Spleen (tissue), 11 donors: ENCODE measurements around the gene TTC39A. TPM values are rescaled to one million over a fixed set of nuclear protein-coding genes. Genes with fewer than 3 reads are reported as not detected.

Source experiments
- DNase-seq: peaks from one replicate; pipeline ENCODE4 v3.0.0-alpha.2; 2020
- H3K27ac ChIP-seq, 8 donors: fragments of 200-600 bp; sonication (generic) in 7 of 8; 1 replicate in 4 of 8; 2 replicates in 4 of 8; pipeline versions ENCODE4 v1.5.0 to v1.8.0; 2016 to 2021; ENCODE audit warnings: inconsistent platforms in 4 of 8, mild to moderate bottlenecking in 4 of 8, moderate library complexity in 1 of 8
- H3K27me3 ChIP-seq, 7 donors: fragments of 200-600 bp; sonication (generic) in 6 of 7; replicated peaks in 1 of 7; 1 replicate in 4 of 7; 2 replicates in 3 of 7; pipeline versions ENCODE4 v1.5.0 to v1.8.0; 2016 to 2021; ENCODE audit warnings: inconsistent platforms in 3 of 7, mild to moderate bottlenecking in 1 of 7
- H3K36me3 ChIP-seq, 6 donors: fragments of 200-600 bp; sonication (generic) in 5 of 6; 1 replicate in 4 of 6; 2 replicates in 2 of 6; pipeline versions ENCODE4 v1.5.0 to v1.8.0; 2016 to 2021; ENCODE audit warnings: inconsistent platforms in 2 of 6
- H3K4me1 ChIP-seq, 6 donors: fragments of 200-600 bp; sonication (generic) in 5 of 6; 1 replicate in 3 of 6; 2 replicates in 3 of 6; pipeline versions ENCODE4 v1.5.0 to v1.8.0; 2016 to 2021; ENCODE audit warnings: inconsistent platforms in 3 of 6
- H3K4me3 ChIP-seq, 8 donors: fragments of 200-600 bp; sonication (generic) in 7 of 8; 1 replicate in 4 of 8; 2 replicates in 4 of 8; pipeline versions ENCODE4 v1.5.0 to v1.8.0; 2016 to 2021; ENCODE audit warnings: inconsistent platforms in 4 of 8, mild to moderate bottlenecking in 4 of 8, moderate library complexity in 2 of 8
- H3K9me3 ChIP-seq, 8 donors: fragments of 200-600 bp; sonication (generic) in 7 of 8; 1 replicate in 4 of 8; 2 replicates in 4 of 8; pipeline versions ENCODE4 v1.5.0 to v1.8.0; 2016 to 2021; ENCODE audit warnings: inconsistent platforms in 4 of 8
- POLR2A ChIP-seq, 3 donors: fragments of 450-650 bp; IDR thresholded peaks; one replicate each; pipeline ENCODE4 v1.5.1; 2017; ENCODE audit warnings: antibody characterized with exemption in 3 of 3, mild to moderate bottlenecking in 1 of 3
- POLR2AphosphoS5 ChIP-seq, 3 donors: sonication (generic); formaldehyde crosslinking; IDR thresholded peaks; one replicate each; pipeline ENCODE4 v1.5.1; 2017; ENCODE audit warnings: antibody characterized with exemption in 3 of 3
- WGBS, 5 donors: extraction: QIAGEN DNeasy Blood & Tissue Kit in 3 of 5; methylation state at CpG; one replicate each; pipeline versions ENCODE4 v1.1.5 to v1.1.7; 2013 to 2018; 5-methylcytosine and 5-hydroxymethylcytosine counted together
- intact Hi-C: fragments of 100-400 bp; cut with DNase I; formaldehyde crosslinking; loops from one replicate; pipeline ENCODE4 v1.15.0; 2023; ENCODE audit warnings: low total_unique reads
- polyA plus RNA-seq, 3 donors: library from polyadenylated mRNA; stranded (reverse); fragments of 200-250 nt; gene quantifications; one replicate each; pipeline ENCODE4 v1.2.1, GENCODE V29; 2013
- total RNA-seq, 7 donors: library from RNA; depleted of rRNA in 3 of 7; stranded (reverse); fragments of >200 nt in 3 of 7; fragmentation: NEBNext Ultra II Directional in 4 of 7; extraction: Animal tissue kit (Norgen Biotek cat#: 25700) in 4 of 7; gene quantifications; one replicate each; pipeline versions ENCODE4 v1.1.0 to v1.2.1, GENCODE V29; 2016 to 2021
- TF ChIP-seq, protein P1 (sequence below), 11 experiments: fragments of 200-600 bp in 7 of 11; fragments of 450-650 bp in 4 of 11; sonication (generic) in 4 of 11; IDR thresholded peaks in 8 of 11; conservative IDR thresholded peaks in 3 of 11; 1 replicate in 7 of 11; 2 replicates in 4 of 11; pipeline versions ENCODE4 v1.4.0 to v1.8.0; 2016 to 2021; ENCODE audit warnings: antibody characterized with exemption in 11 of 11, inconsistent platforms in 4 of 11, mild to moderate bottlenecking in 1 of 11
- donor health status: healthy with polysubstance abuse.
- donor health status: DM: no; HTN: no; CAD: no; lungs with moderate emphysema.
- donor health status: DM: no; HTN: no; CAD: no.
- donor health status: Bipolar disorder and iron deficiency.
- donor health status: healthy.
- donor health status: DM: no; HTN: no; CAD: no.
- donor health status: DM: yes; HTN: yes; CAD: no.

Gene TTC39A
- total and polyA plus RNA-seq, 10 donors: 0.24 to 2.4 (median 0.70) TPM; not detected in 1

DNA sequence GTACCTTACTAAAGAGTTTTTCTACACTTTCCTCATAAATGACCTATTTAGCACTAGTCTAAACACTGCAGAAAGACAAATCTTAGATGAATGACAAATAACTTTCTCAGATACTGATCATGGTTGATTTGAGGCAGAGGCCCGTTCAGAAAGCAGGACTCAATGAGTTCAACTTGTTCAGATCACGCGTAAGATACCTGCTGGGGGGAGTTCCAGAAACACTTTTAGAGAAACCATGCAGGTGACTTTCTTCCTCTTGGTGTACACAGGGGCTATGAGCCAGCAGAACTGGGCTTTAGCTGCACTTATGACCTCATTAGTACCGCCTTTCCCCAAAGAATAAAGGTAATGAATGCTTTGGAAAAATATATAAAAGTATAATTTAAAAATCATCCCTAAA lies 38.8 kb upstream of the TTC39A start:
- 91 to 95% (median 93%) methylated on average over 4 of the region's 4 CpGs for WGBS, 5 donors
- peaks cover 4 to 100% (median 52%) of the 10 kb centered on the region in 6 donors for H3K36me3 ChIP-seq
- no peaks in the 10 kb centered on the region for H3K9me3 ChIP-seq
- no peak overlapping the region for H3K4me3 ChIP-seq
- no peaks in the 10 kb centered on the region for H3K27me3 ChIP-seq
- H3K4me1 ChIP-seq: no peaks in the 10 kb centered on the region
- H3K27ac ChIP-seq: no peak overlapping the region
- TF ChIP-seq POLR2AphosphoS5 (IDR thresholded peaks at IDR 0.05) (no peak), POLR2A (IDR thresholded peaks at IDR 0.05) (no peak)
- TF ChIP-seq, protein P1, sequence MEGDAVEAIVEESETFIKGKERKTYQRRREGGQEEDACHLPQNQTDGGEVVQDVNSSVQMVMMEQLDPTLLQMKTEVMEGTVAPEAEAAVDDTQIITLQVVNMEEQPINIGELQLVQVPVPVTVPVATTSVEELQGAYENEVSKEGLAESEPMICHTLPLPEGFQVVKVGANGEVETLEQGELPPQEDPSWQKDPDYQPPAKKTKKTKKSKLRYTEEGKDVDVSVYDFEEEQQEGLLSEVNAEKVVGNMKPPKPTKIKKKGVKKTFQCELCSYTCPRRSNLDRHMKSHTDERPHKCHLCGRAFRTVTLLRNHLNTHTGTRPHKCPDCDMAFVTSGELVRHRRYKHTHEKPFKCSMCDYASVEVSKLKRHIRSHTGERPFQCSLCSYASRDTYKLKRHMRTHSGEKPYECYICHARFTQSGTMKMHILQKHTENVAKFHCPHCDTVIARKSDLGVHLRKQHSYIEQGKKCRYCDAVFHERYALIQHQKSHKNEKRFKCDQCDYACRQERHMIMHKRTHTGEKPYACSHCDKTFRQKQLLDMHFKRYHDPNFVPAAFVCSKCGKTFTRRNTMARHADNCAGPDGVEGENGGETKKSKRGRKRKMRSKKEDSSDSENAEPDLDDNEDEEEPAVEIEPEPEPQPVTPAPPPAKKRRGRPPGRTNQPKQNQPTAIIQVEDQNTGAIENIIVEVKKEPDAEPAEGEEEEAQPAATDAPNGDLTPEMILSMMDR (IDR thresholded peaks at IDR 0.05 in 8 of 11, conservative IDR thresholded peaks at IDR 0.05 in 3 of 11): no peak
- DNase-seq: no peak
- intact Hi-C loops: no loop called here

GRCh38 chr1:51365774-51366173 lies 35.4 kb upstream of the TTC39A start:
- 95 to 100% (median 100%) methylated on average over 1 of the region's 1 CpG for WGBS, 5 donors
- intact Hi-C loops: no loop called here

GRCh38 chr1:51359879-51360278 lies 29.5 kb upstream of the TTC39A start:
- Histone ChIP-seq H3K36me3 (peaks cover 3 to 100% (median 83%) of the 10 kb centered on the region in 6 donors), H3K27ac (no peak overlapping the region), H3K9me3 (no peaks in the 10 kb centered on the region), H3K27me3 (no peaks in the 10 kb centered on the region), H3K4me1 (no peaks in the 10 kb centered on the region), H3K4me3 (no peak overlapping the region)
- no peak for DNase-seq
- intact Hi-C loops: no loop called here
- no peak for TF ChIP-seq POLR2A (IDR thresholded peaks at IDR 0.05)
- TF ChIP-seq, protein P1 (IDR thresholded peaks at IDR 0.05 in 8 of 11, conservative IDR thresholded peaks at IDR 0.05 in 3 of 11): no peak
- TF ChIP-seq POLR2AphosphoS5 (IDR thresholded peaks at IDR 0.05): no peak
- WGBS, 5 donors: 94 to 97% (median 96%) methylated on average over 4 of the region's 4 CpGs

More at GRCh38 chr1:51365774-51366173, 35.4 kb upstream of the TTC39A start:
- H3K27ac ChIP-seq: no peak overlapping the region
- no peaks in the 10 kb centered on the region for H3K9me3 ChIP-seq
- peaks cover 0 to 100% (median 49%) of the 10 kb centered on the region in 6 donors for H3K36me3 ChIP-seq
- H3K4me3 ChIP-seq: no peak overlapping the region
- no peak for DNase-seq
- H3K27me3 ChIP-seq: no peaks in the 10 kb centered on the region
- TF ChIP-seq, protein P1 (IDR thresholded peaks at IDR 0.05 in 8 of 11, conservative IDR thresholded peaks at IDR 0.05 in 3 of 11): no peak
- TF ChIP-seq POLR2A (IDR thresholded peaks at IDR 0.05) (no peak), POLR2AphosphoS5 (IDR thresholded peaks at IDR 0.05) (no peak)
- no peaks in the 10 kb centered on the region for H3K4me1 ChIP-seq

DNA sequence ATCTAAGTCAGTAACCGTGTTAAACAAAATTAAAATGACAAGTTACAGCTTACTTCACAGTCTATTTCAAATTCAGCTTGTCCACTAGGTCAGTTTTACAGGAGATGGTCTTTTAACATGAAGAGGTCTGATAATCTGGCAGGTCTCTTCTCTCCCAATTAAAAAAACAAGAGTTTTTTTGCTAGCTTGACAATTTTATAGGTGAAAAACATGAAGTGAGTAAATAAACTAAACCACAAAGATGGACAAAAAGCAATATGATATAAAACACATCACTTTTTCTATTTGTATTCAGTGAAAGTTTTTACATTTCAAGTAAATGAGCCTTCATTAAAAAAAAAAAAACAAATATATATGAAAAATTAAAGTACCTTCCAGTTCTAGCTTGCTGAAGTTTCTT lies 25.0 kb upstream of the TTC39A start:
- Histone ChIP-seq H3K9me3 (no peaks in the 10 kb centered on the region), H3K27ac (no peak overlapping the region), H3K36me3 (peaks cover 3 to 90% (median 56%) of the 10 kb centered on the region in 6 donors), H3K4me3 (no peak overlapping the region), H3K27me3 (no peaks in the 10 kb centered on the region), H3K4me1 (no peaks in the 10 kb centered on the region)
- no peak for DNase-seq
- WGBS, 5 donors: 96 to 100% (median 97%) methylated on average over 1 of the region's 1 CpG
- TF ChIP-seq POLR2AphosphoS5 (IDR thresholded peaks at IDR 0.05) (no peak), POLR2A (IDR thresholded peaks at IDR 0.05) (no peak)
- TF ChIP-seq, protein P1 (IDR thresholded peaks at IDR 0.05 in 8 of 11, conservative IDR thresholded peaks at IDR 0.05 in 3 of 11): no peak
- intact Hi-C loops: no loop called here
